A549 (cell line): ENCODE results near the gene COG6. TPM values are rescaled to one million over a fixed set of nuclear protein-coding genes. Genes with fewer than 3 reads are reported as not detected.

Experiments used
- ATAC-seq, 2 experiments: fragments of 200-7000 bp in 1 of 2; fragments of >200 bp in 1 of 2; cut with Nextera tagmentation in 1 of 2; cut with Tn5 transposase in 1 of 2; 3 replicates each; pipeline versions ENCODE4 v1.8.0 to v1.9.1; 2018 to 2020; ENCODE audit warnings: mild to moderate bottlenecking in 1 of 2, moderate library complexity in 1 of 2
- CTCF ChIA-PET: fragments of 300-600 bp; sonication (Branson Sonifier 250); formaldehyde crosslinking; extraction: SDS; loops from one replicate; lab custom pipeline; 2021; ENCODE audit warnings: antibody characterized with exemption, inconsistent platforms; lab: Yijun Ruan, JAX
- POLR2A ChIA-PET: fragments of 350-600 bp; formaldehyde crosslinking; extraction: SDS; loops from one replicate; lab custom pipeline; 2021; ENCODE audit warnings: antibody characterized with exemption, inconsistent platforms; lab: Yijun Ruan, JAX
- DNase-seq, 2 experiments: peaks; one replicate each; pipeline versions ENCODE4 v3.0.0 to v3.0.0-alpha.2; 2011 to 2016; ENCODE audit warnings: low read depth in 1 of 2, low spot score in 1 of 2
- FAIRE-seq: peaks from 2 replicates; lab custom pipeline; 2011; peaks lifted over from hg19 to GRCh38; lab: Jason Lieb, UNC
- H3K27ac ChIP-seq, 2 experiments: fragments of >200 bp; sonication (Bioruptor Twin); formaldehyde crosslinking; 3 replicates each; pipeline ENCODE4 v1.5.1; 2016 to 2017
- H3K4me1 ChIP-seq: fragments of >200 bp; sonication (Bioruptor Twin); formaldehyde crosslinking; 3 replicates; pipeline ENCODE4 v1.6.1; 2016
- H3K4me2 ChIP-seq: fragments of >200 bp; sonication (Bioruptor Twin); formaldehyde crosslinking; 3 replicates; pipeline ENCODE4 v1.6.1; 2016
- H3K4me3 ChIP-seq: fragments of >200 bp; sonication (Bioruptor Twin); formaldehyde crosslinking; 3 replicates; pipeline ENCODE4 v1.5.1; 2016
- H3K9me3 ChIP-seq: fragments of >200 bp; sonication (Bioruptor Twin); formaldehyde crosslinking; 3 replicates; pipeline ENCODE4 v1.6.1; 2016
- CBX8 ChIP-seq: fragments of 200-600 bp; sonication (generic); IDR thresholded peaks from 2 replicates; pipeline ENCODE4 v1.6.1; 2016
- CEBPB ChIP-seq, 2 experiments: fragments of >200 bp in 1 of 2; sonication (Bioruptor Twin) in 1 of 2; formaldehyde crosslinking in 1 of 2; IDR thresholded peaks; 2 replicates each; pipeline ENCODE4 v1.6.1; 2012 to 2016
- EP300 ChIP-seq, 2 experiments: fragments of >200 bp; sonication (Bioruptor Twin); formaldehyde crosslinking; IDR thresholded peaks; 2 replicates in 1 of 2; 3 replicates in 1 of 2; pipeline ENCODE4 v1.6.1; 2016 to 2017
- ESRRA ChIP-seq: fragments of 150-350 bp; IDR thresholded peaks from 2 replicates; pipeline ENCODE4 v1.6.1; 2014; ENCODE audit warnings: mild to moderate bottlenecking, low read length, borderline replicate concordance
- FOSB ChIP-seq: fragments of 250-450 bp; sonication (Bioruptor Pico); IDR thresholded peaks from 2 replicates; pipeline ENCODE4 v1.5.0; 2020; ENCODE audit warnings: mild to moderate bottlenecking, moderate library complexity
- FOXS1 ChIP-seq: fragments of 250-450 bp; sonication (Bioruptor Pico); IDR thresholded peaks from 2 replicates; pipeline ENCODE4 v1.5.0; 2020; ENCODE audit warnings: mild to moderate bottlenecking, moderate library complexity
- GATA3 ChIP-seq: IDR thresholded peaks from 2 replicates; pipeline ENCODE4 v1.6.1; 2012; ENCODE audit warnings: borderline replicate concordance
- HDAC2 ChIP-seq: fragments of 200-600 bp; sonication (generic); IDR thresholded peaks from 2 replicates; pipeline ENCODE4 v1.6.1; 2016
- JUN ChIP-seq, 2 experiments: fragments of >200 bp; sonication (Bioruptor Twin); formaldehyde crosslinking; IDR thresholded peaks; 2 replicates in 1 of 2; 3 replicates in 1 of 2; pipeline ENCODE4 v1.6.1; 2016 to 2017
- JUNB ChIP-seq: fragments of >200 bp; sonication (Bioruptor Twin); formaldehyde crosslinking; IDR thresholded peaks from 2 replicates; pipeline ENCODE4 v1.6.1; 2016
- MAFK ChIP-seq: fragments of 450-650 bp; IDR thresholded peaks from 2 replicates; pipeline ENCODE4 v1.6.1; 2014; ENCODE audit not compliant: partially characterized antibody
- NFE2L2 ChIP-seq: fragments of 150-350 bp; conservative IDR thresholded peaks from 2 replicates; pipeline ENCODE4 v1.6.1; 2014; ENCODE audit warnings: low read length
- NPAS2 ChIP-seq: fragments of 250-450 bp; sonication (Bioruptor Pico); IDR thresholded peaks from 2 replicates; pipeline ENCODE4 v1.8.0; 2022; ENCODE audit warnings: mild to moderate bottlenecking, moderate library complexity, borderline replicate concordance
- NR3C1 ChIP-seq: fragments of >200 bp; sonication (Bioruptor Twin); formaldehyde crosslinking; IDR thresholded peaks from 3 replicates; pipeline ENCODE4 v1.6.1; 2017
- POLR2A ChIP-seq: IDR thresholded peaks from 2 replicates; pipeline ENCODE4 v1.6.1; 2012; ENCODE audit warnings: mild to moderate bottlenecking, low read length
- SMC3 ChIP-seq: fragments of >200 bp; sonication (Bioruptor Twin); formaldehyde crosslinking; IDR thresholded peaks from 3 replicates; pipeline ENCODE4 v1.6.1; 2018; ENCODE audit warnings: inconsistent platforms
- TFCP2L1 ChIP-seq: fragments of 250-450 bp; sonication (Bioruptor Pico); IDR thresholded peaks from 2 replicates; pipeline ENCODE4 v1.5.0; 2021; ENCODE audit warnings: mild to moderate bottlenecking
- ZFP36 ChIP-seq: fragments of 450-650 bp; IDR thresholded peaks from 2 replicates; pipeline ENCODE4 v1.6.1; 2014; ENCODE audit warnings: borderline replicate concordance; ENCODE audit not compliant: partially characterized antibody
- ZSCAN20 ChIP-seq: fragments of 250-450 bp; sonication (Bioruptor Pico); IDR thresholded peaks from 2 replicates; pipeline ENCODE4 v1.8.0; 2022; ENCODE audit warnings: mild to moderate bottlenecking, moderate library complexity
- WGBS: methylation state at CpG from one replicate; pipeline ENCODE4 v1.1.6; 2017; ENCODE audit errors: missing lambda C conversion rate; 5-methylcytosine and 5-hydroxymethylcytosine counted together
- polyA plus RNA-seq, 4 experiments: library from polyadenylated mRNA; depleted of rRNA in 3 of 4; stranded (reverse); fragments of >200 nt; fragmentation: RNase III in 1 of 4; extraction: RNeasy Plus Mini Kit Qiagen cat#74134 plus additional on column Dnase treatment in 1 of 4; gene quantifications; 2 replicates in 3 of 4; 3 replicates in 1 of 4; pipeline ENCODE4 v1.2.3, GENCODE V29; 2011 to 2017
- TF ChIP-seq, protein P1 (sequence below): fragments of 200-600 bp; sonication (generic); IDR thresholded peaks from 2 replicates; pipeline ENCODE4 v1.6.1; 2016; ENCODE audit warnings: antibody characterized with exemption, mild to moderate bottlenecking, moderate library complexity
- TF ChIP-seq, protein P2 (sequence below): fragments of 250-450 bp; sonication (Bioruptor Pico); IDR thresholded peaks from 2 replicates; pipeline ENCODE4 v1.5.0; 2020; ENCODE audit warnings: low read depth, mild to moderate bottlenecking, moderate library complexity
- TF ChIP-seq, protein P3 (sequence below): fragments of >200 bp; sonication (Bioruptor Twin); formaldehyde crosslinking; IDR thresholded peaks from 3 replicates; pipeline ENCODE4 v1.6.1; 2016
- TF ChIP-seq, protein P4 (sequence below): IDR thresholded peaks from 2 replicates; pipeline ENCODE4 v1.6.1; 2012

The COG6 gene
- polyA plus RNA-seq, 2 of the 4 experiments (the other 2 are of a cell fraction), result 8.8 to 22.0 TPM

DNA sequence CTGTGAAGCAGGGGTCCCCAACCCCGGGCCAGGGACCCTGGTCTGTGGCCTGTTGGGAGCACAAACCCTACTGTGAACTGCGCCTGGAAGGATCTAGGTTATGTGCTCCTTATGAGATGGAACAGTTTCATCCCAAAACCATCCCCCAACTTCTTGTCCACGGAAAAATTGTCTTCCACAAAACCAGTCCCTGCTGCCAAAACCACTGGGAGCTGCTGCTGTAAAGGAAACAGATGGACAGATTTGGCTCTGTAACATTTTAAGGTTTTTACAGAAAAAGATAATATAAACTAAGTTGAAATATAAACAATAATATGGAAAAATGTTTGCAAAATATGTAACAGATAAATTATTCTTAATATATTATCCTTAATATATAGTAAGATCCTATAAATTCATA, 73.7 kb downstream of the COG6 start:
- 72% methylated on average over 3 of the region's 3 CpGs for WGBS
- Histone ChIP-seq H3K4me3 (no peak overlapping the region), H3K9me3 (no peaks in the 10 kb centered on the region), H3K4me2 (no peak overlapping the region)
- ATAC-seq (no peak), DNase-seq (no peak)
- TF ChIP-seq ZSCAN20 (CRISPR knock-in tag) (no peak), NFE2L2 (no peak), CEBPB (IDR thresholded peaks at IDR 0.05) (no peak), JUNB (no peak), SMC3 (no peak), NPAS2 (CRISPR knock-in tag) (no peak), CBX8 (no peak), MAFK (no peak), EP300 (IDR thresholded peaks at IDR 0.05) (no peak), GATA3 (no peak), JUN (IDR thresholded peaks at IDR 0.05) (no peak), ESRRA (no peak), FOSB (CRISPR knock-in tag) (no peak)
- TF ChIP-seq, protein P1, sequence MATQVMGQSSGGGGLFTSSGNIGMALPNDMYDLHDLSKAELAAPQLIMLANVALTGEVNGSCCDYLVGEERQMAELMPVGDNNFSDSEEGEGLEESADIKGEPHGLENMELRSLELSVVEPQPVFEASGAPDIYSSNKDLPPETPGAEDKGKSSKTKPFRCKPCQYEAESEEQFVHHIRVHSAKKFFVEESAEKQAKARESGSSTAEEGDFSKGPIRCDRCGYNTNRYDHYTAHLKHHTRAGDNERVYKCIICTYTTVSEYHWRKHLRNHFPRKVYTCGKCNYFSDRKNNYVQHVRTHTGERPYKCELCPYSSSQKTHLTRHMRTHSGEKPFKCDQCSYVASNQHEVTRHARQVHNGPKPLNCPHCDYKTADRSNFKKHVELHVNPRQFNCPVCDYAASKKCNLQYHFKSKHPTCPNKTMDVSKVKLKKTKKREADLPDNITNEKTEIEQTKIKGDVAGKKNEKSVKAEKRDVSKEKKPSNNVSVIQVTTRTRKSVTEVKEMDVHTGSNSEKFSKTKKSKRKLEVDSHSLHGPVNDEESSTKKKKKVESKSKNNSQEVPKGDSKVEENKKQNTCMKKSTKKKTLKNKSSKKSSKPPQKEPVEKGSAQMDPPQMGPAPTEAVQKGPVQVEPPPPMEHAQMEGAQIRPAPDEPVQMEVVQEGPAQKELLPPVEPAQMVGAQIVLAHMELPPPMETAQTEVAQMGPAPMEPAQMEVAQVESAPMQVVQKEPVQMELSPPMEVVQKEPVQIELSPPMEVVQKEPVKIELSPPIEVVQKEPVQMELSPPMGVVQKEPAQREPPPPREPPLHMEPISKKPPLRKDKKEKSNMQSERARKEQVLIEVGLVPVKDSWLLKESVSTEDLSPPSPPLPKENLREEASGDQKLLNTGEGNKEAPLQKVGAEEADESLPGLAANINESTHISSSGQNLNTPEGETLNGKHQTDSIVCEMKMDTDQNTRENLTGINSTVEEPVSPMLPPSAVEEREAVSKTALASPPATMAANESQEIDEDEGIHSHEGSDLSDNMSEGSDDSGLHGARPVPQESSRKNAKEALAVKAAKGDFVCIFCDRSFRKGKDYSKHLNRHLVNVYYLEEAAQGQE, result no peak
- TF ChIP-seq, protein P2, sequence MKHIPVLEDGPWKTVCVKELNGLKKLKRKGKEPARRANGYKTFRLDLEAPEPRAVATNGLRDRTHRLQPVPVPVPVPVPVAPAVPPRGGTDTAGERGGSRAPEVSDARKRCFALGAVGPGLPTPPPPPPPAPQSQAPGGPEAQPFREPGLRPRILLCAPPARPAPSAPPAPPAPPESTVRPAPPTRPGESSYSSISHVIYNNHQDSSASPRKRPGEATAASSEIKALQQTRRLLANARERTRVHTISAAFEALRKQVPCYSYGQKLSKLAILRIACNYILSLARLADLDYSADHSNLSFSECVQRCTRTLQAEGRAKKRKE (CRISPR knock-in tag), result no peak
- TF ChIP-seq, protein P3, sequence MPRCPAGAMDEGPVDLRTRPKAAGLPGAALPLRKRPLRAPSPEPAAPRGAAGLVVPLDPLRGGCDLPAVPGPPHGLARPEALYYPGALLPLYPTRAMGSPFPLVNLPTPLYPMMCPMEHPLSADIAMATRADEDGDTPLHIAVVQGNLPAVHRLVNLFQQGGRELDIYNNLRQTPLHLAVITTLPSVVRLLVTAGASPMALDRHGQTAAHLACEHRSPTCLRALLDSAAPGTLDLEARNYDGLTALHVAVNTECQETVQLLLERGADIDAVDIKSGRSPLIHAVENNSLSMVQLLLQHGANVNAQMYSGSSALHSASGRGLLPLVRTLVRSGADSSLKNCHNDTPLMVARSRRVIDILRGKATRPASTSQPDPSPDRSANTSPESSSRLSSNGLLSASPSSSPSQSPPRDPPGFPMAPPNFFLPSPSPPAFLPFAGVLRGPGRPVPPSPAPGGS, result no peak
- TF ChIP-seq, all 56 proteins: peak for 0
- CTCF ChIA-PET, result no interaction called here
- no peaks in the 10 kb centered on the region for H3K4me1 ChIP-seq
- no peak for FAIRE-seq
- POLR2A ChIA-PET, result no interaction called here
- no peak overlapping the region for H3K27ac ChIP-seq

DNA sequence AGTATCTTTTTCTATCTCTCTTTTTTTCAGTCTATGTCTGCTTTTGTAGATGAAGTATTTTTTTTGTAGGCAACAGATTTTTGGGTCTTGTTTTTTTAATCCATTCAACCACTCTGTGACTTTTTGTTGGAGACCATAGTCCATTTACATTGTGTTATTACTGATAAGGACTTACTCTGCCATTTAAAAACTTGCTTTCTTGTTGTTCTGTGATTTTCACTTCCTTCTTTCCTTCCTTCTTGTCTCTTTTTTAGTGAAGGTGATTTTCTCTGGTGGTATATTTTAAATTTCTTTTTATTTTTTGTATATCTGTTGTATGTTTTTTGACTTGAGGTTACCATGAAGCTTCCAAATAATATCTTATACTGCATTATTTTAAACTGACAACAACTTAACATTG, 79.5 kb downstream of the COG6 start:
- ChIA-PET POLR2A (no interaction called here), CTCF (no interaction called here)
- no peaks in the 10 kb centered on the region for H3K4me1 ChIP-seq
- FAIRE-seq, result no peak
- DNase-seq, result no peak
- no peak for ATAC-seq
- no peak overlapping the region for H3K4me3 ChIP-seq
- no peaks in the 10 kb centered on the region for H3K9me3 ChIP-seq
- no peak overlapping the region for H3K27ac ChIP-seq
- H3K4me2 ChIP-seq, result no peak overlapping the region
- TF ChIP-seq HDAC2 (no peak), ZFP36 (no peak), FOXS1 (no peak), POLR2A (no peak), NR3C1 (no peak), TFCP2L1 (CRISPR knock-in tag) (no peak)
- TF ChIP-seq, protein P4, sequence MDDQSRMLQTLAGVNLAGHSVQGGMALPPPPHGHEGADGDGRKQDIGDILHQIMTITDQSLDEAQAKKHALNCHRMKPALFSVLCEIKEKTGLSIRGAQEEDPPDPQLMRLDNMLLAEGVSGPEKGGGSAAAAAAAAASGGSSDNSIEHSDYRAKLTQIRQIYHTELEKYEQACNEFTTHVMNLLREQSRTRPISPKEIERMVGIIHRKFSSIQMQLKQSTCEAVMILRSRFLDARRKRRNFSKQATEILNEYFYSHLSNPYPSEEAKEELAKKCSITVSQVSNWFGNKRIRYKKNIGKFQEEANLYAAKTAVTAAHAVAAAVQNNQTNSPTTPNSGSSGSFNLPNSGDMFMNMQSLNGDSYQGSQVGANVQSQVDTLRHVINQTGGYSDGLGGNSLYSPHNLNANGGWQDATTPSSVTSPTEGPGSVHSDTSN, result no peak
